Liver (tissue), 9 donors: ENCODE measurements around the gene ESRRB. TPM values are rescaled to one million over a fixed set of nuclear protein-coding genes. Genes with fewer than 3 reads are reported as not detected.

Source experiments
- DNase-seq: peaks from one replicate; pipeline ENCODE4 v3.0.0-alpha.2; 2017; ENCODE audit warnings: low spot score
- H3K27ac ChIP-seq, 2 donors: one replicate each; pipeline ENCODE4 v1.7.0; 2013; ENCODE audit warnings: inconsistent platforms in 2 of 2, low read length in 2 of 2, control low read depth in 1 of 2, low read depth in 1 of 2, mild to moderate bottlenecking in 1 of 2
- H3K27me3 ChIP-seq, 4 donors: one replicate each; pipeline versions ENCODE4 v1.6.1 to v1.7.0; 2013; ENCODE audit warnings: low read length in 3 of 4, inconsistent platforms in 1 of 4, mild to moderate bottlenecking in 1 of 4, moderate library complexity in 1 of 4; ENCODE audit not compliant: control insufficient read depth in 4 of 4, insufficient read depth in 4 of 4
- H3K36me3 ChIP-seq, 4 donors: one replicate each; pipeline versions ENCODE4 v1.6.1 to v1.7.0; 2013; ENCODE audit warnings: low read length in 3 of 4, mild to moderate bottlenecking in 3 of 4, low read depth in 1 of 4, moderate library complexity in 1 of 4; ENCODE audit not compliant: control insufficient read depth in 4 of 4, insufficient read depth in 3 of 4
- H3K4me1 ChIP-seq, 4 donors: one replicate each; pipeline versions ENCODE4 v1.6.1 to v1.7.0; 2013; ENCODE audit warnings: low read length in 3 of 4, mild to moderate bottlenecking in 3 of 4, moderate library complexity in 1 of 4; ENCODE audit not compliant: control insufficient read depth in 4 of 4, insufficient read depth in 4 of 4
- H3K4me3 ChIP-seq, 3 donors: one replicate each; pipeline versions ENCODE4 v1.6.1 to v1.7.0; 2013; ENCODE audit warnings: low read length in 3 of 3, control low read depth in 1 of 3, low read depth in 1 of 3, mild to moderate bottlenecking in 1 of 3
- H3K9ac ChIP-seq, 2 donors: one replicate each; pipeline ENCODE4 v1.7.0; 2013; ENCODE audit warnings: low read length in 2 of 2, mild to moderate bottlenecking in 2 of 2, moderate library complexity in 2 of 2, control low read depth in 1 of 2, low read depth in 1 of 2
- H3K9me3 ChIP-seq, 4 donors: one replicate each; pipeline versions ENCODE4 v1.6.1 to v1.7.0; 2013; ENCODE audit warnings: low read length in 3 of 4; ENCODE audit not compliant: control insufficient read depth in 4 of 4
- ATF3 ChIP-seq: IDR thresholded peaks from 2 replicates; pipeline ENCODE4 v1.6.1; 2016; ENCODE audit warnings: antibody characterized with exemption
- FOXA1 ChIP-seq: IDR thresholded peaks from 2 replicates; pipeline ENCODE4 v1.6.1; 2016; ENCODE audit warnings: antibody characterized with exemption
- HNF4A ChIP-seq, 2 donors: conservative IDR thresholded peaks; 2 replicates each; pipeline ENCODE4 v1.6.1; 2016; ENCODE audit warnings: antibody characterized with exemption in 2 of 2, mild to moderate bottlenecking in 2 of 2
- HNF4G ChIP-seq: IDR thresholded peaks from 2 replicates; pipeline ENCODE4 v1.6.1; 2016; ENCODE audit warnings: antibody characterized with exemption
- JUND ChIP-seq, 2 donors: IDR thresholded peaks; 2 replicates each; pipeline ENCODE4 v1.6.1; 2016; ENCODE audit warnings: antibody characterized with exemption in 2 of 2
- MAX ChIP-seq: IDR thresholded peaks from 2 replicates; pipeline ENCODE4 v1.6.1; 2016; ENCODE audit warnings: antibody characterized with exemption
- REST ChIP-seq: IDR thresholded peaks from 2 replicates; pipeline ENCODE4 v1.6.1; 2016; ENCODE audit warnings: antibody characterized with exemption, mild to moderate bottlenecking
- RXRA ChIP-seq, 2 donors: IDR thresholded peaks; 2 replicates each; pipeline ENCODE4 v1.6.1; 2017 to 2018; ENCODE audit warnings: antibody characterized with exemption in 2 of 2, mild to moderate bottlenecking in 1 of 2
- TAF1 ChIP-seq: conservative IDR thresholded peaks from 2 replicates; pipeline ENCODE4 v1.6.1; 2016; ENCODE audit warnings: antibody characterized with exemption, mild to moderate bottlenecking
- WGBS: extraction: QIAGEN DNeasy Blood & Tissue Kit; methylation state at CpG from one replicate; pipeline ENCODE4 v1.1.7; 2013; 5-methylcytosine and 5-hydroxymethylcytosine counted together
- polyA plus RNA-seq, 2 donors: library from polyadenylated mRNA; stranded (reverse) in 1 of 2; unstranded in 1 of 2; fragments of 200-250 nt in 1 of 2; fragments of >200 nt in 1 of 2; fragmentation: Nextera tagmentation in 1 of 2; extraction: Ambion mirVana in 1 of 2; gene quantifications; one replicate each; pipeline versions ENCODE4 v1.2.1 to v1.2.3, GENCODE V29; 2013 to 2015
- total RNA-seq, 2 donors: library from RNA; depleted of rRNA; stranded (reverse); fragments of >200 nt; gene quantifications; one replicate each; pipeline ENCODE4 v1.2.3, GENCODE V29; 2014
- TF ChIP-seq, protein P1 (sequence below): IDR thresholded peaks from 2 replicates; pipeline ENCODE4 v1.6.1; 2016; ENCODE audit warnings: antibody characterized with exemption
- TF ChIP-seq, protein P2 (sequence below): fragments of 150-350 bp; IDR thresholded peaks from 2 replicates; pipeline ENCODE4 v1.5.1; 2017; ENCODE audit warnings: improper control_type of control experiment, low read depth, low read length; ENCODE audit not compliant: missing input control
- donor health status: healthy.
- donor health status: healthy.
- donor health status: healthy.
- donor health status: healthy.
- donor health status: healthy.

ESRRB gene
- total and polyA plus RNA-seq, 4 donors = 0.08 to 0.21 (median 0.11) TPM

DNA sequence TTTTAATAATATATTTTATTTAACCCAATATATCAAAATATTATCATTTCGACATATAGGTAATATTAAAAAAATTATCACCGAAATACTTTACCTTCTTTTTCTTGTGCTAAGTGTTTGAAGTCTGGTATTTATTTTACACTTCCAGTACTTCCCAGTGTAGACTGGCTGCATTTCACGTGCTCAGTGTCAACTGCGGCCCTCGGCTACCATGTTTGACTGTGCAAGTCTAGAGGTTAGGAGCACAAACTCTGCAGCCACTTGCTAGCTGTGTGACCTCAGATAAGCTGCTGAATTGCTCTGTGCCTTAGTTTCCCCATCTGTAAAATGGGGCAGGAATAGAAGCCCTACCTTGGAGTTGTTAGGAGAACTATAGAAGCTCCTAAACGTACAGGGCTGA, 42.3 kb upstream of the ESRRB start:
- Histone ChIP-seq H3K9ac (no peak overlapping the region), H3K27ac (no peak overlapping the region), H3K4me1 (peaks cover 0 to 12% (median 5%) of the 10 kb centered on the region in 4 donors), H3K9me3 (no peaks in the 10 kb centered on the region), H3K36me3 (no peaks in the 10 kb centered on the region), H3K27me3 (no peaks in the 10 kb centered on the region), H3K4me3 (no peak overlapping the region)
- whole genome bisulfite sequencing = 74% methylated on average over 6 of the region's 6 CpGs
- TF ChIP-seq JUND (IDR thresholded peaks at IDR 0.05) (no peak), FOXA1 (no peak)
- TF ChIP-seq, protein P1, sequence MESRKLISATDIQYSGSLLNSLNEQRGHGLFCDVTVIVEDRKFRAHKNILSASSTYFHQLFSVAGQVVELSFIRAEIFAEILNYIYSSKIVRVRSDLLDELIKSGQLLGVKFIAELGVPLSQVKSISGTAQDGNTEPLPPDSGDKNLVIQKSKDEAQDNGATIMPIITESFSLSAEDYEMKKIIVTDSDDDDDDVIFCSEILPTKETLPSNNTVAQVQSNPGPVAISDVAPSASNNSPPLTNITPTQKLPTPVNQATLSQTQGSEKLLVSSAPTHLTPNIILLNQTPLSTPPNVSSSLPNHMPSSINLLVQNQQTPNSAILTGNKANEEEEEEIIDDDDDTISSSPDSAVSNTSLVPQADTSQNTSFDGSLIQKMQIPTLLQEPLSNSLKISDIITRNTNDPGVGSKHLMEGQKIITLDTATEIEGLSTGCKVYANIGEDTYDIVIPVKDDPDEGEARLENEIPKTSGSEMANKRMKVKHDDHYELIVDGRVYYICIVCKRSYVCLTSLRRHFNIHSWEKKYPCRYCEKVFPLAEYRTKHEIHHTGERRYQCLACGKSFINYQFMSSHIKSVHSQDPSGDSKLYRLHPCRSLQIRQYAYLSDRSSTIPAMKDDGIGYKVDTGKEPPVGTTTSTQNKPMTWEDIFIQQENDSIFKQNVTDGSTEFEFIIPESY = no peak
- no peak for DNase-seq

- H3K4me3 ChIP-seq = no peak overlapping the region
- 86% methylated on average over 11 of the region's 11 CpGs for WGBS
- no peak overlapping the region for H3K9ac ChIP-seq
- H3K27ac ChIP-seq = no peak overlapping the region
- no peak for TF ChIP-seq REST
- TF ChIP-seq TAF1 = no peak
- TF ChIP-seq MAX = no peak
- TF ChIP-seq, protein P2, sequence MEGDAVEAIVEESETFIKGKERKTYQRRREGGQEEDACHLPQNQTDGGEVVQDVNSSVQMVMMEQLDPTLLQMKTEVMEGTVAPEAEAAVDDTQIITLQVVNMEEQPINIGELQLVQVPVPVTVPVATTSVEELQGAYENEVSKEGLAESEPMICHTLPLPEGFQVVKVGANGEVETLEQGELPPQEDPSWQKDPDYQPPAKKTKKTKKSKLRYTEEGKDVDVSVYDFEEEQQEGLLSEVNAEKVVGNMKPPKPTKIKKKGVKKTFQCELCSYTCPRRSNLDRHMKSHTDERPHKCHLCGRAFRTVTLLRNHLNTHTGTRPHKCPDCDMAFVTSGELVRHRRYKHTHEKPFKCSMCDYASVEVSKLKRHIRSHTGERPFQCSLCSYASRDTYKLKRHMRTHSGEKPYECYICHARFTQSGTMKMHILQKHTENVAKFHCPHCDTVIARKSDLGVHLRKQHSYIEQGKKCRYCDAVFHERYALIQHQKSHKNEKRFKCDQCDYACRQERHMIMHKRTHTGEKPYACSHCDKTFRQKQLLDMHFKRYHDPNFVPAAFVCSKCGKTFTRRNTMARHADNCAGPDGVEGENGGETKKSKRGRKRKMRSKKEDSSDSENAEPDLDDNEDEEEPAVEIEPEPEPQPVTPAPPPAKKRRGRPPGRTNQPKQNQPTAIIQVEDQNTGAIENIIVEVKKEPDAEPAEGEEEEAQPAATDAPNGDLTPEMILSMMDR = no peak
- no peak for TF ChIP-seq HNF4A (conservative IDR thresholded peaks at IDR 0.05)
- no peak for TF ChIP-seq HNF4G
- TF ChIP-seq JUND (IDR thresholded peaks at IDR 0.05) = no peak
- TF ChIP-seq RXRA (IDR thresholded peaks at IDR 0.05) = no peak
- TF ChIP-seq ATF3 = no peak
- no peaks in the 10 kb centered on the region for H3K36me3 ChIP-seq
- no peaks in the 10 kb centered on the region for H3K27me3 ChIP-seq
- DNase-seq = no peak
- H3K4me1 ChIP-seq = peaks cover 0 to 10% (median 4%) of the 10 kb centered on the region in 4 donors
- H3K9me3 ChIP-seq = no peaks in the 10 kb centered on the region
Observed at GRCh38 chr14:76334316-76334715, 41.6 kb upstream of the ESRRB start.
